Neural cell (in vitro differentiated cells): Measurements from ENCODE around the gene LRIG1. TPM values are rescaled to one million over a fixed set of nuclear protein-coding genes. Genes with fewer than 3 reads are reported as not detected.

Experiments
- H2AFZ ChIP-seq: fragments of 200-600, 300-800 bp; sonication (generic), shearing (Covaris generic); 2 replicates; pipeline ENCODE4 v1.6.0; 2014; ENCODE audit warnings: low read depth, mild to moderate bottlenecking, antibody characterized with exemption, low read length, moderate library complexity
- H3F3A ChIP-seq: fragments of 200-600 bp; shearing (Covaris generic); 2 replicates; pipeline ENCODE4 v1.6.1; 2016; ENCODE audit warnings: mild to moderate bottlenecking, moderate library complexity, mixed read lengths, antibody characterized with exemption, low read length; ENCODE audit not compliant: insufficient read depth, poor library complexity, severe bottlenecking
- H3K27ac ChIP-seq: fragments of 200-600, 300-800 bp; sonication (generic), shearing (Covaris generic); 2 replicates; pipeline ENCODE4 v1.5.1; 2014; ENCODE audit warnings: mild to moderate bottlenecking, low read length, moderate library complexity
- H3K27me3 ChIP-seq: fragments of 300-800, 200-600 bp; sonication (generic), shearing (Covaris generic); 2 replicates; pipeline ENCODE4 v1.6.0; 2014; ENCODE audit warnings: mild to moderate bottlenecking, low read depth, low read length, moderate library complexity; ENCODE audit not compliant: insufficient read depth
- H3K36me3 ChIP-seq: fragments of 300-800, 200-600 bp; sonication (generic), shearing (Covaris generic); 2 replicates; pipeline ENCODE4 v1.5.1; 2014; ENCODE audit warnings: mild to moderate bottlenecking, antibody characterized with exemption, low read length, moderate library complexity; ENCODE audit not compliant: insufficient read depth
- H3K4me2 ChIP-seq: fragments of 300-800, 200-600 bp; sonication (generic), shearing (Covaris generic); 2 replicates; pipeline ENCODE4 v1.6.0; 2014; ENCODE audit warnings: mild to moderate bottlenecking, low read length
- H3K4me3 ChIP-seq: fragments of 300-800, 200-600 bp; sonication (generic), shearing (Covaris generic); 2 replicates; pipeline ENCODE4 v1.5.1; 2014; ENCODE audit warnings: mild to moderate bottlenecking, low read length, moderate library complexity
- H3K79me2 ChIP-seq: fragments of 200-600 bp; shearing (Covaris generic); replicated peaks from 2 replicates; pipeline ENCODE4 v1.6.0; 2014; ENCODE audit warnings: mild to moderate bottlenecking, low read length, moderate library complexity; ENCODE audit not compliant: insufficient read depth
- H3K9ac ChIP-seq: fragments of 300-800, 200-600 bp; sonication (generic), shearing (Covaris generic); 2 replicates; pipeline ENCODE4 v1.6.1; 2016; ENCODE audit warnings: mild to moderate bottlenecking, low read length, mixed read lengths
- H3K9me2 ChIP-seq: fragments of 200-600 bp; shearing (Covaris generic); 2 replicates; pipeline ENCODE4 v1.6.1; 2016; ENCODE audit warnings: mild to moderate bottlenecking, low read length, mixed read lengths; ENCODE audit not compliant: insufficient read depth
- H3K9me3 ChIP-seq: fragments of 200-600, 300-800 bp; sonication (generic), shearing (Covaris generic); 2 replicates; pipeline ENCODE4 v1.6.1; 2016; ENCODE audit warnings: mild to moderate bottlenecking, mixed run types, low read length, moderate library complexity, mixed read lengths
- H4K20me1 ChIP-seq: fragments of 200-600 bp; shearing (Covaris generic); 2 replicates; pipeline ENCODE4 v1.6.1; 2016; ENCODE audit warnings: mild to moderate bottlenecking, mixed run types; ENCODE audit not compliant: insufficient read depth
- EP300 ChIP-seq: fragments of 450-650 bp; conservative IDR thresholded peaks from 2 replicates; pipeline ENCODE4 v1.6.1; 2014; ENCODE audit warnings: antibody characterized with exemption, mild to moderate bottlenecking, moderate library complexity; ENCODE audit not compliant: poor library complexity, severe bottlenecking
- EZH2 ChIP-seq: fragments of 200-600, 300-800 bp; shearing (Covaris generic), sonication (generic); IDR thresholded peaks from 2 replicates; pipeline ENCODE4 v1.6.1; 2014; ENCODE audit warnings: antibody characterized with exemption, low read length, borderline replicate concordance, mild to moderate bottlenecking; ENCODE audit not compliant: insufficient read depth, poor library complexity, severe bottlenecking
- MXI1 ChIP-seq: fragments of 450-650 bp; conservative IDR thresholded peaks from 2 replicates; pipeline ENCODE4 v1.6.1; 2014; ENCODE audit warnings: antibody characterized with exemption, mild to moderate bottlenecking; ENCODE audit not compliant: poor library complexity, severe bottlenecking
- POLR2AphosphoS5 ChIP-seq: IDR thresholded peaks from 2 replicates; pipeline ENCODE4 v1.6.1; 2012
- RAD21 ChIP-seq: fragments of 450-650 bp; conservative IDR thresholded peaks from 2 replicates; pipeline ENCODE4 v1.6.1; 2014; ENCODE audit warnings: antibody characterized with exemption, mild to moderate bottlenecking, moderate library complexity
- SMC3 ChIP-seq: fragments of 450-650 bp; conservative IDR thresholded peaks from 2 replicates; pipeline ENCODE4 v1.6.1; 2014; ENCODE audit warnings: antibody characterized with exemption, mild to moderate bottlenecking, moderate library complexity; ENCODE audit not compliant: poor library complexity
- TAF1 ChIP-seq: IDR thresholded peaks from 2 replicates; pipeline ENCODE4 v1.6.1; 2012; ENCODE audit warnings: low read depth
- polyA plus RNA-seq: library from polyadenylated mRNA; depleted of rRNA; stranded (reverse); fragments of >200 nt; gene quantifications from 2 replicates; pipeline ENCODE4 v1.2.3, GENCODE V29; 2014
- TF ChIP-seq, protein P1 (sequence below): IDR thresholded peaks from 2 replicates; pipeline ENCODE4 v1.6.1; 2012; ENCODE audit warnings: borderline replicate concordance
- TF ChIP-seq, protein P2 (sequence below): fragments of 450-650 bp; IDR thresholded peaks from 2 replicates; pipeline ENCODE4 v1.5.1; 2014; ENCODE audit warnings: antibody characterized with exemption, mild to moderate bottlenecking, moderate library complexity; ENCODE audit not compliant: poor library complexity, severe bottlenecking

Gene LRIG1
- polyA plus RNA-seq, 1 donor from 2014 or later: 7.1 TPM

DNA sequence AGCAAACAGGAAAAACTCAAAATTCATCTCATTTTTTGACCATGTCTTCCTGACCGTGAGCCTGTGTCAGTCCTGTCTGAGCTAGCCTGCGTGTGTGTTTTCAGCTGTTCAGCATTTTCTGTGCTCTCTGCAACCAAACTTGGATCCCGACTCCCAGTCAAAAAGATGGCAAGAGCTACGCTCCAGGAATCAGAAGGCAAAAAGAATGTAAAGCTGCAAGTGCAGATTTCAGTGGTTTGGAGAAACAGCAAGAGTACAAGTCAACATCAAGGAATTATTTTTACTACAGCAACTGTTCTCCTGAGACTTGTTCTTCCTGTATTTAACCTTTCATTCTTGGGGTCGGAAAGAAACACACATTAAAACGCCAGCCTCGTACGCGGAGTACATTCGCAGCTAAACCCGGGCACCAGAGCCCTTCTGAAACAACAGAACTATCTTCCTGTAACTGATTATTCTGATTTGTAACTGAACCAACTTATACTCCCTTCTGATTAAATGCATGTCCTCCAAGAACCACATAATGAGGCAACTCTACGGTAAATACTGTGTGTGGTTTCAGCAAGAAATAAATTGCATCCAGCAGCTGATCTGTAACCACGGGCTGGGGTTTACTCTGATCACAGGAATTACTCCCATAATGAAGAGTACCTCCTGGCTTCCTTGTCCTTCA lies 107.4 kb downstream of the LRIG1 start:
- no peak overlapping the region for H3K4me3 ChIP-seq
- no peaks in the 10 kb centered on the region for H3K9me3 ChIP-seq
- H3K36me3 ChIP-seq: no peaks in the 10 kb centered on the region
- no peaks in the 10 kb centered on the region for H3K9me2 ChIP-seq
- no peak for TF ChIP-seq EZH2
- no peak for TF ChIP-seq TAF1
- no peak for TF ChIP-seq RAD21
- no peak for TF ChIP-seq MXI1
- TF ChIP-seq SMC3: no peak
- no peak for TF ChIP-seq EP300
- TF ChIP-seq, protein P1, sequence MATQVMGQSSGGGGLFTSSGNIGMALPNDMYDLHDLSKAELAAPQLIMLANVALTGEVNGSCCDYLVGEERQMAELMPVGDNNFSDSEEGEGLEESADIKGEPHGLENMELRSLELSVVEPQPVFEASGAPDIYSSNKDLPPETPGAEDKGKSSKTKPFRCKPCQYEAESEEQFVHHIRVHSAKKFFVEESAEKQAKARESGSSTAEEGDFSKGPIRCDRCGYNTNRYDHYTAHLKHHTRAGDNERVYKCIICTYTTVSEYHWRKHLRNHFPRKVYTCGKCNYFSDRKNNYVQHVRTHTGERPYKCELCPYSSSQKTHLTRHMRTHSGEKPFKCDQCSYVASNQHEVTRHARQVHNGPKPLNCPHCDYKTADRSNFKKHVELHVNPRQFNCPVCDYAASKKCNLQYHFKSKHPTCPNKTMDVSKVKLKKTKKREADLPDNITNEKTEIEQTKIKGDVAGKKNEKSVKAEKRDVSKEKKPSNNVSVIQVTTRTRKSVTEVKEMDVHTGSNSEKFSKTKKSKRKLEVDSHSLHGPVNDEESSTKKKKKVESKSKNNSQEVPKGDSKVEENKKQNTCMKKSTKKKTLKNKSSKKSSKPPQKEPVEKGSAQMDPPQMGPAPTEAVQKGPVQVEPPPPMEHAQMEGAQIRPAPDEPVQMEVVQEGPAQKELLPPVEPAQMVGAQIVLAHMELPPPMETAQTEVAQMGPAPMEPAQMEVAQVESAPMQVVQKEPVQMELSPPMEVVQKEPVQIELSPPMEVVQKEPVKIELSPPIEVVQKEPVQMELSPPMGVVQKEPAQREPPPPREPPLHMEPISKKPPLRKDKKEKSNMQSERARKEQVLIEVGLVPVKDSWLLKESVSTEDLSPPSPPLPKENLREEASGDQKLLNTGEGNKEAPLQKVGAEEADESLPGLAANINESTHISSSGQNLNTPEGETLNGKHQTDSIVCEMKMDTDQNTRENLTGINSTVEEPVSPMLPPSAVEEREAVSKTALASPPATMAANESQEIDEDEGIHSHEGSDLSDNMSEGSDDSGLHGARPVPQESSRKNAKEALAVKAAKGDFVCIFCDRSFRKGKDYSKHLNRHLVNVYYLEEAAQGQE: no peak
- no peak for TF ChIP-seq POLR2AphosphoS5
- TF ChIP-seq, protein P2, sequence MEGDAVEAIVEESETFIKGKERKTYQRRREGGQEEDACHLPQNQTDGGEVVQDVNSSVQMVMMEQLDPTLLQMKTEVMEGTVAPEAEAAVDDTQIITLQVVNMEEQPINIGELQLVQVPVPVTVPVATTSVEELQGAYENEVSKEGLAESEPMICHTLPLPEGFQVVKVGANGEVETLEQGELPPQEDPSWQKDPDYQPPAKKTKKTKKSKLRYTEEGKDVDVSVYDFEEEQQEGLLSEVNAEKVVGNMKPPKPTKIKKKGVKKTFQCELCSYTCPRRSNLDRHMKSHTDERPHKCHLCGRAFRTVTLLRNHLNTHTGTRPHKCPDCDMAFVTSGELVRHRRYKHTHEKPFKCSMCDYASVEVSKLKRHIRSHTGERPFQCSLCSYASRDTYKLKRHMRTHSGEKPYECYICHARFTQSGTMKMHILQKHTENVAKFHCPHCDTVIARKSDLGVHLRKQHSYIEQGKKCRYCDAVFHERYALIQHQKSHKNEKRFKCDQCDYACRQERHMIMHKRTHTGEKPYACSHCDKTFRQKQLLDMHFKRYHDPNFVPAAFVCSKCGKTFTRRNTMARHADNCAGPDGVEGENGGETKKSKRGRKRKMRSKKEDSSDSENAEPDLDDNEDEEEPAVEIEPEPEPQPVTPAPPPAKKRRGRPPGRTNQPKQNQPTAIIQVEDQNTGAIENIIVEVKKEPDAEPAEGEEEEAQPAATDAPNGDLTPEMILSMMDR: no peak
- H2AFZ ChIP-seq: no peak overlapping the region
- no peaks in the 10 kb centered on the region for H3K27me3 ChIP-seq
- no peaks in the 10 kb centered on the region for H3F3A ChIP-seq
- no peak overlapping the region for H3K9ac ChIP-seq
- H4K20me1 ChIP-seq: no peaks in the 10 kb centered on the region
- no peaks in the 10 kb centered on the region for H3K79me2 ChIP-seq
- H3K27ac ChIP-seq: no peak overlapping the region
- no peak overlapping the region for H3K4me2 ChIP-seq

DNA sequence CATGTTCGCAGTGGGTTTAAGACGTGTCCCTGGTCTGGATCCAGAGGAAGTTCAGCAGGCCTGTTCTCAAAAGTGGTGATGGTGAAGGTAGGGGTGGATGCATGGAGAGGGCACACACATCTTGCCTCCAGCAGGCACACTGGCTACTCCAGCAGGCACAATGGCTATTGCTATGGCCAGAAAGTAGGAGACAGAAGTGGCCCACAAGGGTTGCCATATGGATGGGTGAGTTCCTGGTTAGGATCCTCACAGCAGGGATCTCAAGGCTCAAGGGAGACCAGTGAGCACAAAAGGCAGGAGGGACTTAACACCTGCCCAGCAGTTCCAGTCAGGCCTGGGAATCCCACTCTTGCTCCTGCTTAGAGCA lies 107.9 kb downstream of the LRIG1 start:
- Histone ChIP-seq H3K27me3 (no peaks in the 10 kb centered on the region), H4K20me1 (no peaks in the 10 kb centered on the region), H3K79me2 (no peaks in the 10 kb centered on the region), H3K9ac (no peak overlapping the region), H3K4me2 (no peak overlapping the region), H3K36me3 (no peaks in the 10 kb centered on the region), H3F3A (no peaks in the 10 kb centered on the region), H3K9me2 (no peaks in the 10 kb centered on the region), H3K27ac (no peak overlapping the region), H3K9me3 (no peaks in the 10 kb centered on the region), H3K4me3 (no peak overlapping the region), H2AFZ (no peak overlapping the region)
- TF ChIP-seq SMC3 (no peak), RAD21 (no peak), POLR2AphosphoS5 (no peak), TAF1 (no peak), EP300 (no peak)
- TF ChIP-seq, protein P2: no peak
